ENCODE measurements around the gene BBOF1. TPM values are rescaled to one million over a fixed set of nuclear protein-coding genes. Genes with fewer than 3 reads are reported as not detected.

The BBOF1 gene
- total and polyA plus RNA-seq, 4 donors, result 1.0 to 2.8 (median 2.1) TPM

DNA sequence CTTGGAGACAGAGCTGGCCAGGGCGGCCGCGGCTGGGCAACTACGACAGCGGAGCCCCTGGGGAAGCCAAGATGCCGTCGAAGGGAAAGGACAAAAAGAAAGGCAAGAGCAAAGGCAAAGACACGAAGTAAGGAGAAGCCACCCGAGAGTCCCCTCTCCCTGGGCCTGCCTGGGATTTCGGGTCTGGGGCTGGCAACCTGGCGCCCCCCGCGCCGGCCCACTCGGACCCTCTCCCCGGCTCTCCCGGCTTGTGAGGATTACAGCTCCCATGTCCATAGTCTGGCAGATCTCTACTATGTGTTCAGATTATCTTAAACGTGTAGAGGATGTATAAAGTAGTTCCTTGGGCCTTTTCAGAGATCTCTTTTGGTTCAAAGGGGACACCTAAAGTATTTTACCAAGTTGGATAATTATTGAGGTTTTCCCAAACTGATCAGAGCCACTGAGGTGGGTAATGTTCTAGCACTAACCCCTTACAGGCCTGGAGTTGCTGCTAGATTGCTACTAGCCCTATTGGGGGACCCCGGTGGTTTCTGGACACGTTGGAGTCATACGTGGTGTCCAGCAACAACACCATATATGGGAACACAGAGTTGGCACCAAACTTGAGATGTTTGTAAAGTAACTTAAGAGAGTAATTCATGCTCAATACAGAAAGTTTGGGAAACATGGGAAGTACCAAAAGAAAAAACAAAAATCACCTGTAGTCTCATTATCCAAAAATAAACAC is 424 bp downstream of the BBOF1 start:
- Histone ChIP-seq H3K9me3 (ENCODE audit: control insufficient read depth in 4 of 4, low read length in 3 of 4) (no peaks in the 10 kb centered on the region), H3K27ac (ENCODE audit: low read depth in 1 of 2, low read length in 2 of 2) (peak overlapping the region; percentile 36 to 48), H3K4me1 (ENCODE audit: control insufficient read depth in 4 of 4, insufficient read depth in 4 of 4, low read length in 3 of 4) (peaks cover 11 to 20% (median 17%) of the 10 kb centered on the region in 4 donors), H3K9ac (ENCODE audit: low read depth in 1 of 2, low read length in 2 of 2) (peak overlapping the region; percentile 4 to 77), H3K36me3 (ENCODE audit: control insufficient read depth in 4 of 4, insufficient read depth in 3 of 4, low read depth in 1 of 4, low read length in 3 of 4) (no peaks in the 10 kb centered on the region), H3K4me3 (ENCODE audit: low read depth in 1 of 3, low read length in 3 of 3) (peak overlapping the region; percentile 64 to 92 (median 74)), H3K27me3 (ENCODE audit: control insufficient read depth in 4 of 4, insufficient read depth in 4 of 4, low read length in 3 of 4) (no peaks in the 10 kb centered on the region)
- TF ChIP-seq, protein P1, sequence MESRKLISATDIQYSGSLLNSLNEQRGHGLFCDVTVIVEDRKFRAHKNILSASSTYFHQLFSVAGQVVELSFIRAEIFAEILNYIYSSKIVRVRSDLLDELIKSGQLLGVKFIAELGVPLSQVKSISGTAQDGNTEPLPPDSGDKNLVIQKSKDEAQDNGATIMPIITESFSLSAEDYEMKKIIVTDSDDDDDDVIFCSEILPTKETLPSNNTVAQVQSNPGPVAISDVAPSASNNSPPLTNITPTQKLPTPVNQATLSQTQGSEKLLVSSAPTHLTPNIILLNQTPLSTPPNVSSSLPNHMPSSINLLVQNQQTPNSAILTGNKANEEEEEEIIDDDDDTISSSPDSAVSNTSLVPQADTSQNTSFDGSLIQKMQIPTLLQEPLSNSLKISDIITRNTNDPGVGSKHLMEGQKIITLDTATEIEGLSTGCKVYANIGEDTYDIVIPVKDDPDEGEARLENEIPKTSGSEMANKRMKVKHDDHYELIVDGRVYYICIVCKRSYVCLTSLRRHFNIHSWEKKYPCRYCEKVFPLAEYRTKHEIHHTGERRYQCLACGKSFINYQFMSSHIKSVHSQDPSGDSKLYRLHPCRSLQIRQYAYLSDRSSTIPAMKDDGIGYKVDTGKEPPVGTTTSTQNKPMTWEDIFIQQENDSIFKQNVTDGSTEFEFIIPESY (IDR thresholded peaks at IDR 0.05), result no peak
- TF ChIP-seq, protein P2, sequence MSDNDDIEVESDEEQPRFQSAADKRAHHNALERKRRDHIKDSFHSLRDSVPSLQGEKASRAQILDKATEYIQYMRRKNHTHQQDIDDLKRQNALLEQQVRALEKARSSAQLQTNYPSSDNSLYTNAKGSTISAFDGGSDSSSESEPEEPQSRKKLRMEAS (IDR thresholded peaks at IDR 0.05), result no peak
- TF ChIP-seq FOXA1 (IDR thresholded peaks at IDR 0.05) (no peak), YY1 (IDR thresholded peaks at IDR 0.05) (no peak), EGR1 (IDR thresholded peaks at IDR 0.05; ENCODE audit: low read depth in 2 of 2) (no peak), GABPA (IDR thresholded peaks at IDR 0.05 in 1 of 2, conservative IDR thresholded peaks at IDR 0.05 in 1 of 2) (no peak), HNF4A (conservative IDR thresholded peaks at IDR 0.05) (no peak), RXRA (IDR thresholded peaks at IDR 0.05) (no peak), JUND (IDR thresholded peaks at IDR 0.05) (no peak), TAF1 (conservative IDR thresholded peaks at IDR 0.05) (no peak), SP1 (IDR thresholded peaks at IDR 0.05) (no peak), HNF4G (IDR thresholded peaks at IDR 0.05) (no peak), NR2F2 (IDR thresholded peaks at IDR 0.05) (no peak), RAD21 (IDR thresholded peaks at IDR 0.05) (no peak)
- TF ChIP-seq, protein P3, sequence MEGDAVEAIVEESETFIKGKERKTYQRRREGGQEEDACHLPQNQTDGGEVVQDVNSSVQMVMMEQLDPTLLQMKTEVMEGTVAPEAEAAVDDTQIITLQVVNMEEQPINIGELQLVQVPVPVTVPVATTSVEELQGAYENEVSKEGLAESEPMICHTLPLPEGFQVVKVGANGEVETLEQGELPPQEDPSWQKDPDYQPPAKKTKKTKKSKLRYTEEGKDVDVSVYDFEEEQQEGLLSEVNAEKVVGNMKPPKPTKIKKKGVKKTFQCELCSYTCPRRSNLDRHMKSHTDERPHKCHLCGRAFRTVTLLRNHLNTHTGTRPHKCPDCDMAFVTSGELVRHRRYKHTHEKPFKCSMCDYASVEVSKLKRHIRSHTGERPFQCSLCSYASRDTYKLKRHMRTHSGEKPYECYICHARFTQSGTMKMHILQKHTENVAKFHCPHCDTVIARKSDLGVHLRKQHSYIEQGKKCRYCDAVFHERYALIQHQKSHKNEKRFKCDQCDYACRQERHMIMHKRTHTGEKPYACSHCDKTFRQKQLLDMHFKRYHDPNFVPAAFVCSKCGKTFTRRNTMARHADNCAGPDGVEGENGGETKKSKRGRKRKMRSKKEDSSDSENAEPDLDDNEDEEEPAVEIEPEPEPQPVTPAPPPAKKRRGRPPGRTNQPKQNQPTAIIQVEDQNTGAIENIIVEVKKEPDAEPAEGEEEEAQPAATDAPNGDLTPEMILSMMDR (IDR thresholded peaks at IDR 0.05; ENCODE audit: low read depth, low read length, missing input control), result no peak
- TF ChIP-seq, protein P4, sequence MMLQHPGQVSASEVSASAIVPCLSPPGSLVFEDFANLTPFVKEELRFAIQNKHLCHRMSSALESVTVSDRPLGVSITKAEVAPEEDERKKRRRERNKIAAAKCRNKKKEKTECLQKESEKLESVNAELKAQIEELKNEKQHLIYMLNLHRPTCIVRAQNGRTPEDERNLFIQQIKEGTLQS (IDR thresholded peaks at IDR 0.05), result no peak
- TF ChIP-seq, protein P5, sequence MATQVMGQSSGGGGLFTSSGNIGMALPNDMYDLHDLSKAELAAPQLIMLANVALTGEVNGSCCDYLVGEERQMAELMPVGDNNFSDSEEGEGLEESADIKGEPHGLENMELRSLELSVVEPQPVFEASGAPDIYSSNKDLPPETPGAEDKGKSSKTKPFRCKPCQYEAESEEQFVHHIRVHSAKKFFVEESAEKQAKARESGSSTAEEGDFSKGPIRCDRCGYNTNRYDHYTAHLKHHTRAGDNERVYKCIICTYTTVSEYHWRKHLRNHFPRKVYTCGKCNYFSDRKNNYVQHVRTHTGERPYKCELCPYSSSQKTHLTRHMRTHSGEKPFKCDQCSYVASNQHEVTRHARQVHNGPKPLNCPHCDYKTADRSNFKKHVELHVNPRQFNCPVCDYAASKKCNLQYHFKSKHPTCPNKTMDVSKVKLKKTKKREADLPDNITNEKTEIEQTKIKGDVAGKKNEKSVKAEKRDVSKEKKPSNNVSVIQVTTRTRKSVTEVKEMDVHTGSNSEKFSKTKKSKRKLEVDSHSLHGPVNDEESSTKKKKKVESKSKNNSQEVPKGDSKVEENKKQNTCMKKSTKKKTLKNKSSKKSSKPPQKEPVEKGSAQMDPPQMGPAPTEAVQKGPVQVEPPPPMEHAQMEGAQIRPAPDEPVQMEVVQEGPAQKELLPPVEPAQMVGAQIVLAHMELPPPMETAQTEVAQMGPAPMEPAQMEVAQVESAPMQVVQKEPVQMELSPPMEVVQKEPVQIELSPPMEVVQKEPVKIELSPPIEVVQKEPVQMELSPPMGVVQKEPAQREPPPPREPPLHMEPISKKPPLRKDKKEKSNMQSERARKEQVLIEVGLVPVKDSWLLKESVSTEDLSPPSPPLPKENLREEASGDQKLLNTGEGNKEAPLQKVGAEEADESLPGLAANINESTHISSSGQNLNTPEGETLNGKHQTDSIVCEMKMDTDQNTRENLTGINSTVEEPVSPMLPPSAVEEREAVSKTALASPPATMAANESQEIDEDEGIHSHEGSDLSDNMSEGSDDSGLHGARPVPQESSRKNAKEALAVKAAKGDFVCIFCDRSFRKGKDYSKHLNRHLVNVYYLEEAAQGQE (IDR thresholded peaks at IDR 0.05), result no peak
- DNase-seq (ENCODE audit: low spot score), result no peak
- 7% methylated on average over 21 of the region's 21 CpGs for WGBS

Data from liver (tissue), 9 donors.